GM23338 (cell line): ENCODE data around the gene S100B. TPM values are rescaled to one million over a fixed set of nuclear protein-coding genes. Genes with fewer than 3 reads are reported as not detected.

ENCODE experiments used
- ATAC-seq: fragments of 200-7000 bp; cut with Tn5 transposase; 3 replicates; pipeline ENCODE4 v1.9.1; 2020
- DNase-seq: peaks from one replicate; pipeline ENCODE4 v3.0.0-alpha.2; 2015; ENCODE audit warnings: low spot score
- H2AFZ ChIP-seq: fragments of 200-600 bp; sonication (generic); 2 replicates; pipeline ENCODE4 v1.8.0; 2016; ENCODE audit warnings: antibody characterized with exemption, mild to moderate bottlenecking, moderate library complexity
- H3F3A ChIP-seq: fragments of 200-600 bp; sonication (generic); replicated peaks from 2 replicates; pipeline ENCODE4 v1.8.0; 2017; ENCODE audit warnings: antibody characterized with exemption, mixed run types, low read depth
- H3K27ac ChIP-seq: fragments of 200-600 bp; sonication (generic); 2 replicates; pipeline ENCODE4 v1.6.1; 2016; ENCODE audit warnings: low read depth
- H3K27me3 ChIP-seq: fragments of 200-600 bp; sonication (generic); 2 replicates; pipeline ENCODE4 v1.8.0; 2016; ENCODE audit warnings: mild to moderate bottlenecking, mixed run types, moderate library complexity; ENCODE audit not compliant: insufficient read depth
- H3K36me3 ChIP-seq: fragments of 200-600 bp; sonication (generic); 2 replicates; pipeline ENCODE4 v1.8.0; 2016; ENCODE audit warnings: mild to moderate bottlenecking; ENCODE audit not compliant: insufficient read depth
- H3K4me1 ChIP-seq: fragments of 200-600 bp; sonication (generic); 2 replicates; pipeline ENCODE4 v1.8.0; 2016; ENCODE audit warnings: mild to moderate bottlenecking, moderate library complexity; ENCODE audit not compliant: insufficient read depth
- H3K4me2 ChIP-seq: fragments of 200-600 bp; sonication (generic); 2 replicates; pipeline ENCODE4 v1.7.1; 2017; ENCODE audit warnings: mixed run types
- H3K4me3 ChIP-seq: fragments of 200-600 bp; sonication (generic); 2 replicates; pipeline ENCODE4 v1.6.1; 2016; ENCODE audit warnings: mixed run types
- H3K79me2 ChIP-seq: fragments of 200-600 bp; sonication (generic); replicated peaks from 2 replicates; pipeline ENCODE4 v1.8.0; 2017; ENCODE audit warnings: mild to moderate bottlenecking; ENCODE audit not compliant: insufficient read depth
- H3K9me2 ChIP-seq: fragments of 200-600 bp; sonication (generic); 2 replicates; pipeline ENCODE4 v1.8.0; 2017; ENCODE audit not compliant: insufficient read depth
- H4K20me1 ChIP-seq: fragments of 200-600 bp; sonication (generic); replicated peaks from 2 replicates; pipeline ENCODE4 v1.8.0; 2017; ENCODE audit warnings: mild to moderate bottlenecking; ENCODE audit not compliant: insufficient read depth
- H3K27ac Mint-ChIP-seq: 2 replicates; pipeline ENCODE4 v1.8.0; 2020; ENCODE audit warnings: inconsistent platforms, mild to moderate bottlenecking, moderate library complexity, mixed read lengths
- H3K27me3 Mint-ChIP-seq: 3 replicates; pipeline ENCODE4 v1.8.0; 2022; ENCODE audit warnings: low read depth, mild to moderate bottlenecking, moderate library complexity, mixed read lengths, inconsistent platforms; ENCODE audit not compliant: insufficient read depth, poor library complexity
- H3K36me3 Mint-ChIP-seq: 3 replicates; pipeline ENCODE4 v1.8.0; 2021; ENCODE audit warnings: low read depth, mild to moderate bottlenecking, inconsistent platforms, moderate library complexity, mixed read lengths
- H3K4me1 Mint-ChIP-seq: 3 replicates; pipeline ENCODE4 v1.8.0; 2020; ENCODE audit warnings: mild to moderate bottlenecking, inconsistent platforms, mixed read lengths
- H3K4me3 Mint-ChIP-seq: 3 replicates; pipeline ENCODE4 v1.8.0; 2021; ENCODE audit warnings: moderate library complexity, mild to moderate bottlenecking, inconsistent platforms, mixed read lengths
- H3K9me3 Mint-ChIP-seq: 3 replicates; pipeline ENCODE4 v1.8.0; 2020; ENCODE audit warnings: moderate library complexity, mild to moderate bottlenecking, inconsistent platforms, mixed read lengths
- CREB1 ChIP-seq: fragments of 250-450 bp; sonication (Bioruptor Pico); IDR thresholded peaks from 2 replicates; pipeline ENCODE4 v1.5.0; 2020; ENCODE audit warnings: low read depth, mild to moderate bottlenecking, moderate library complexity
- EZH2 ChIP-seq: fragments of 200-600 bp; sonication (generic); IDR thresholded peaks from one replicate; pipeline ENCODE4 v1.8.0; 2017; ENCODE audit warnings: antibody characterized with exemption, mild to moderate bottlenecking, low read depth; ENCODE audit not compliant: unreplicated experiment
- EZH2phosphoT487 ChIP-seq: fragments of 200-600 bp; sonication (generic); IDR thresholded peaks from one replicate; pipeline ENCODE4 v1.8.1; 2018; ENCODE audit warnings: antibody characterized with exemption; ENCODE audit not compliant: unreplicated experiment
- JUNB ChIP-seq: IDR thresholded peaks from one replicate; pipeline ENCODE4 v1.6.1; 2016; ENCODE audit warnings: antibody characterized with exemption; ENCODE audit not compliant: unreplicated experiment
- NANOG ChIP-seq: IDR thresholded peaks from 2 replicates; pipeline ENCODE4 v1.6.1; 2016; ENCODE audit warnings: antibody characterized with exemption, borderline replicate concordance
- POLR2AphosphoS5 ChIP-seq: IDR thresholded peaks from 2 replicates; pipeline ENCODE4 v1.6.1; 2016; ENCODE audit warnings: antibody characterized with exemption, low read depth
- STAT1 ChIP-seq: IDR thresholded peaks from one replicate; pipeline ENCODE4 v1.6.1; 2016; ENCODE audit warnings: antibody characterized with exemption; ENCODE audit not compliant: unreplicated experiment
- ZNF114 ChIP-seq: fragments of 250-450 bp; sonication (Bioruptor Pico); IDR thresholded peaks from 2 replicates; pipeline ENCODE4 v1.5.0; 2020; ENCODE audit warnings: mild to moderate bottlenecking, moderate library complexity
- ZNF331 ChIP-seq: fragments of 250-450 bp; sonication (Bioruptor Pico); IDR thresholded peaks from 2 replicates; pipeline ENCODE4 v1.5.0; 2020; ENCODE audit warnings: low read depth, mild to moderate bottlenecking, moderate library complexity
- polyA plus RNA-seq: library from polyadenylated mRNA; unstranded; fragments of >200 nt; fragmentation: Nextera tagmentation; extraction: Ambion mirVana; gene quantifications from 2 replicates; pipeline ENCODE4 v1.2.1, GENCODE V29; 2016
- total RNA-seq: library from RNA; depleted of rRNA; stranded (reverse); fragments of >200 nt; shearing (Covaris generic); gene quantifications from 2 replicates; pipeline ENCODE4 v1.2.3, GENCODE V29; 2014
- TF ChIP-seq, protein P1 (sequence below): IDR thresholded peaks from 2 replicates; pipeline ENCODE4 v1.6.1; 2016; ENCODE audit warnings: antibody characterized with exemption
- TF ChIP-seq, protein P2 (sequence below): fragments of 250-450 bp; sonication (Bioruptor Pico); IDR thresholded peaks from 2 replicates; pipeline ENCODE4 v1.5.0; 2020; ENCODE audit warnings: mild to moderate bottlenecking, moderate library complexity
- TF ChIP-seq, protein P3 (sequence below): IDR thresholded peaks from one replicate; pipeline ENCODE4 v1.6.1; 2018; ENCODE audit warnings: antibody characterized with exemption; ENCODE audit not compliant: unreplicated experiment
- TF ChIP-seq, protein P4 (sequence below), 2 experiments: fragments of 200-600 bp in 1 of 2; sonication (generic) in 1 of 2; conservative IDR thresholded peaks; 2 replicates each; pipeline versions ENCODE4 v1.5.1 to v1.6.1; 2016 to 2017; ENCODE audit warnings: antibody characterized with exemption in 2 of 2, low read depth in 2 of 2, mild to moderate bottlenecking in 2 of 2, moderate library complexity in 1 of 2

S100B gene
- total and polyA plus RNA-seq, 2 experiments from 2014 or later = 0.97 to 1.5 TPM

DNA sequence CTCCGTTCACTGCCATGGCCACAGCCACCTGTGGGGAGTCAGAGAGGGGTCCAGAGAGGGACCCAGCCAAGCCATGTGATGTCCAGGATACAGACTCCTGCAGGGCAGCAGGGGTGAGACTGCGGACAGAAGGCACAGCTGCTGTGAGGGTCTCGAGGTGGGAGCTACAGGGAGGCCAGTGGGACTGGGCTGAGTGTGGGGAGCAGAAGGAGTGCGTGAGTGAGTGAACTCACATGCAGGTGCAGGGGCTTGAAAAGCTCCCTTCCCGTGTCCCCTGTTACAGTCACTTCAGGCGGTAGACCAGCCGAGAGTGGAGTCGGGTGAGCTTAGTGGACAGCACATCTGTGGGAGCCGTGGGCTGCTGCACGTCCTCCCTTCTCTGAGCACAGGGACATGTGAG is 42.4 kb downstream of the S100B start:
- no peak for TF ChIP-seq POLR2AphosphoS5
- TF ChIP-seq, protein P1, sequence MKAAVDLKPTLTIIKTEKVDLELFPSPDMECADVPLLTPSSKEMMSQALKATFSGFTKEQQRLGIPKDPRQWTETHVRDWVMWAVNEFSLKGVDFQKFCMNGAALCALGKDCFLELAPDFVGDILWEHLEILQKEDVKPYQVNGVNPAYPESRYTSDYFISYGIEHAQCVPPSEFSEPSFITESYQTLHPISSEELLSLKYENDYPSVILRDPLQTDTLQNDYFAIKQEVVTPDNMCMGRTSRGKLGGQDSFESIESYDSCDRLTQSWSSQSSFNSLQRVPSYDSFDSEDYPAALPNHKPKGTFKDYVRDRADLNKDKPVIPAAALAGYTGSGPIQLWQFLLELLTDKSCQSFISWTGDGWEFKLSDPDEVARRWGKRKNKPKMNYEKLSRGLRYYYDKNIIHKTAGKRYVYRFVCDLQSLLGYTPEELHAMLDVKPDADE = no peak
- TF ChIP-seq ZNF331 (CRISPR knock-in tag) = no peak
- TF ChIP-seq, protein P2, sequence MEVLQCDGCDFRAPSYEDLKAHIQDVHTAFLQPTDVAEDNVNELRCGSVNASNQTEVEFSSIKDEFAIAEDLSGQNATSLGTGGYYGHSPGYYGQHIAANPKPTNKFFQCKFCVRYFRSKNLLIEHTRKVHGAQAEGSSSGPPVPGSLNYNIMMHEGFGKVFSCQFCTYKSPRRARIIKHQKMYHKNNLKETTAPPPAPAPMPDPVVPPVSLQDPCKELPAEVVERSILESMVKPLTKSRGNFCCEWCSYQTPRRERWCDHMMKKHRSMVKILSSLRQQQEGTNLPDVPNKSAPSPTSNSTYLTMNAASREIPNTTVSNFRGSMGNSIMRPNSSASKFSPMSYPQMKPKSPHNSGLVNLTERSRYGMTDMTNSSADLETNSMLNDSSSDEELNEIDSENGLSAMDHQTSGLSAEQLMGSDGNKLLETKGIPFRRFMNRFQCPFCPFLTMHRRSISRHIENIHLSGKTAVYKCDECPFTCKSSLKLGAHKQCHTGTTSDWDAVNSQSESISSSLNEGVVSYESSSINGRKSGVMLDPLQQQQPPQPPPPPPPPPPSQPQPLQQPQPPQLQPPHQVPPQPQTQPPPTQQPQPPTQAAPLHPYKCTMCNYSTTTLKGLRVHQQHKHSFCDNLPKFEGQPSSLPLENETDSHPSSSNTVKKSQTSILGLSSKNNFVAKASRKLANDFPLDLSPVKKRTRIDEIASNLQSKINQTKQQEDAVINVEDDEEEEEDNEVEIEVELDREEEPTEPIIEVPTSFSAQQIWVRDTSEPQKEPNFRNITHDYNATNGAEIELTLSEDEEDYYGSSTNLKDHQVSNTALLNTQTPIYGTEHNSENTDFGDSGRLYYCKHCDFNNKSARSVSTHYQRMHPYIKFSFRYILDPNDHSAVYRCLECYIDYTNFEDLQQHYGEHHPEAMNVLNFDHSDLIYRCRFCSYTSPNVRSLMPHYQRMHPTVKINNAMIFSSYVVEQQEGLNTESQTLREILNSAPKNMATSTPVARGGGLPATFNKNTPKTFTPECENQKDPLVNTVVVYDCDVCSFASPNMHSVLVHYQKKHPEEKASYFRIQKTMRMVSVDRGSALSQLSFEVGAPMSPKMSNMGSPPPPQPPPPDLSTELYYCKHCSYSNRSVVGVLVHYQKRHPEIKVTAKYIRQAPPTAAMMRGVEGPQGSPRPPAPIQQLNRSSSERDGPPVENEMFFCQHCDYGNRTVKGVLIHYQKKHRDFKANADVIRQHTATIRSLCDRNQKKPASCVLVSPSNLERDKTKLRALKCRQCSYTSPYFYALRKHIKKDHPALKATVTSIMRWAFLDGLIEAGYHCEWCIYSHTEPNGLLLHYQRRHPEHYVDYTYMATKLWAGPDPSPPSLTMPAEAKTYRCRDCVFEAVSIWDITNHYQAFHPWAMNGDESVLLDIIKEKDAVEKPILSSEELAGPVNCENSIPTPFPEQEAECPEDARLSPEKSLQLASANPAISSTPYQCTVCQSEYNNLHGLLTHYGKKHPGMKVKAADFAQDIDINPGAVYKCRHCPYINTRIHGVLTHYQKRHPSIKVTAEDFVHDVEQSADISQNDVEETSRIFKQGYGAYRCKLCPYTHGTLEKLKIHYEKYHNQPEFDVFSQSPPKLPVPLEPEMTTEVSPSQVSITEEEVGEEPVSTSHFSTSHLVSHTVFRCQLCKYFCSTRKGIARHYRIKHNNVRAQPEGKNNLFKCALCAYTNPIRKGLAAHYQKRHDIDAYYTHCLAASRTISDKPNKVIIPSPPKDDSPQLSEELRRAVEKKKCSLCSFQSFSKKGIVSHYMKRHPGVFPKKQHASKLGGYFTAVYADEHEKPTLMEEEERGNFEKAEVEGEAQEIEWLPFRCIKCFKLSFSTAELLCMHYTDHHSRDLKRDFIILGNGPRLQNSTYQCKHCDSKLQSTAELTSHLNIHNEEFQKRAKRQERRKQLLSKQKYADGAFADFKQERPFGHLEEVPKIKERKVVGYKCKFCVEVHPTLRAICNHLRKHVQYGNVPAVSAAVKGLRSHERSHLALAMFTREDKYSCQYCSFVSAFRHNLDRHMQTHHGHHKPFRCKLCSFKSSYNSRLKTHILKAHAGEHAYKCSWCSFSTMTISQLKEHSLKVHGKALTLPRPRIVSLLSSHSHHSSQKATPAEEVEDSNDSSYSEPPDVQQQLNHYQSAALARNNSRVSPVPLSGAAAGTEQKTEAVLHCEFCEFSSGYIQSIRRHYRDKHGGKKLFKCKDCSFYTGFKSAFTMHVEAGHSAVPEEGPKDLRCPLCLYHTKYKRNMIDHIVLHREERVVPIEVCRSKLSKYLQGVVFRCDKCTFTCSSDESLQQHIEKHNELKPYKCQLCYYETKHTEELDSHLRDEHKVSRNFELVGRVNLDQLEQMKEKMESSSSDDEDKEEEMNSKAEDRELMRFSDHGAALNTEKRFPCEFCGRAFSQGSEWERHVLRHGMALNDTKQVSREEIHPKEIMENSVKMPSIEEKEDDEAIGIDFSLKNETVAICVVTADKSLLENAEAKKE (CRISPR knock-in tag) = no peak
- TF ChIP-seq, protein P3, sequence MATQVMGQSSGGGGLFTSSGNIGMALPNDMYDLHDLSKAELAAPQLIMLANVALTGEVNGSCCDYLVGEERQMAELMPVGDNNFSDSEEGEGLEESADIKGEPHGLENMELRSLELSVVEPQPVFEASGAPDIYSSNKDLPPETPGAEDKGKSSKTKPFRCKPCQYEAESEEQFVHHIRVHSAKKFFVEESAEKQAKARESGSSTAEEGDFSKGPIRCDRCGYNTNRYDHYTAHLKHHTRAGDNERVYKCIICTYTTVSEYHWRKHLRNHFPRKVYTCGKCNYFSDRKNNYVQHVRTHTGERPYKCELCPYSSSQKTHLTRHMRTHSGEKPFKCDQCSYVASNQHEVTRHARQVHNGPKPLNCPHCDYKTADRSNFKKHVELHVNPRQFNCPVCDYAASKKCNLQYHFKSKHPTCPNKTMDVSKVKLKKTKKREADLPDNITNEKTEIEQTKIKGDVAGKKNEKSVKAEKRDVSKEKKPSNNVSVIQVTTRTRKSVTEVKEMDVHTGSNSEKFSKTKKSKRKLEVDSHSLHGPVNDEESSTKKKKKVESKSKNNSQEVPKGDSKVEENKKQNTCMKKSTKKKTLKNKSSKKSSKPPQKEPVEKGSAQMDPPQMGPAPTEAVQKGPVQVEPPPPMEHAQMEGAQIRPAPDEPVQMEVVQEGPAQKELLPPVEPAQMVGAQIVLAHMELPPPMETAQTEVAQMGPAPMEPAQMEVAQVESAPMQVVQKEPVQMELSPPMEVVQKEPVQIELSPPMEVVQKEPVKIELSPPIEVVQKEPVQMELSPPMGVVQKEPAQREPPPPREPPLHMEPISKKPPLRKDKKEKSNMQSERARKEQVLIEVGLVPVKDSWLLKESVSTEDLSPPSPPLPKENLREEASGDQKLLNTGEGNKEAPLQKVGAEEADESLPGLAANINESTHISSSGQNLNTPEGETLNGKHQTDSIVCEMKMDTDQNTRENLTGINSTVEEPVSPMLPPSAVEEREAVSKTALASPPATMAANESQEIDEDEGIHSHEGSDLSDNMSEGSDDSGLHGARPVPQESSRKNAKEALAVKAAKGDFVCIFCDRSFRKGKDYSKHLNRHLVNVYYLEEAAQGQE = no peak
- TF ChIP-seq STAT1 = no peak
- no peak for TF ChIP-seq JUNB
- no peak for TF ChIP-seq ZNF114 (CRISPR knock-in tag)
- TF ChIP-seq CREB1 (CRISPR knock-in tag) = no peak
- no peak for TF ChIP-seq EZH2phosphoT487
- no peak for TF ChIP-seq EZH2
- TF ChIP-seq, protein P4, sequence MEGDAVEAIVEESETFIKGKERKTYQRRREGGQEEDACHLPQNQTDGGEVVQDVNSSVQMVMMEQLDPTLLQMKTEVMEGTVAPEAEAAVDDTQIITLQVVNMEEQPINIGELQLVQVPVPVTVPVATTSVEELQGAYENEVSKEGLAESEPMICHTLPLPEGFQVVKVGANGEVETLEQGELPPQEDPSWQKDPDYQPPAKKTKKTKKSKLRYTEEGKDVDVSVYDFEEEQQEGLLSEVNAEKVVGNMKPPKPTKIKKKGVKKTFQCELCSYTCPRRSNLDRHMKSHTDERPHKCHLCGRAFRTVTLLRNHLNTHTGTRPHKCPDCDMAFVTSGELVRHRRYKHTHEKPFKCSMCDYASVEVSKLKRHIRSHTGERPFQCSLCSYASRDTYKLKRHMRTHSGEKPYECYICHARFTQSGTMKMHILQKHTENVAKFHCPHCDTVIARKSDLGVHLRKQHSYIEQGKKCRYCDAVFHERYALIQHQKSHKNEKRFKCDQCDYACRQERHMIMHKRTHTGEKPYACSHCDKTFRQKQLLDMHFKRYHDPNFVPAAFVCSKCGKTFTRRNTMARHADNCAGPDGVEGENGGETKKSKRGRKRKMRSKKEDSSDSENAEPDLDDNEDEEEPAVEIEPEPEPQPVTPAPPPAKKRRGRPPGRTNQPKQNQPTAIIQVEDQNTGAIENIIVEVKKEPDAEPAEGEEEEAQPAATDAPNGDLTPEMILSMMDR (conservative IDR thresholded peaks at IDR 0.05; ENCODE audit: low read depth in 2 of 2) = no peak
- TF ChIP-seq NANOG = no peak
- no peaks in the 10 kb centered on the region for H3K36me3 ChIP-seq

More for the DNA sequence above, 42.4 kb downstream of the S100B start:
- Mint-ChIP-seq H3K27ac (no peak overlapping the region; the same call in 1 of the 2 replicates), H3K4me1 (no peaks in the 10 kb centered on the region; the same call in 2 of the 3 replicates), H3K4me3 (no peak overlapping the region), H3K27me3 (peaks cover 7% of the 10 kb centered on the region), H3K36me3 (peaks cover 20% of the 10 kb centered on the region), H3K9me3 (no peaks in the 10 kb centered on the region)
- ATAC-seq (no peak), DNase-seq (no peak)
- H3K4me3 ChIP-seq = no peak overlapping the region
- H3K27me3 ChIP-seq = no peaks in the 10 kb centered on the region
- H2AFZ ChIP-seq = no peak overlapping the region
- no peaks in the 10 kb centered on the region; the same call in 1 of the 2 replicates for H4K20me1 ChIP-seq
- no peaks in the 10 kb centered on the region for H3F3A ChIP-seq
- H3K27ac ChIP-seq = no peak overlapping the region
- H3K4me1 ChIP-seq = no peaks in the 10 kb centered on the region
- H3K4me2 ChIP-seq = no peak overlapping the region
- no peaks in the 10 kb centered on the region for H3K79me2 ChIP-seq
- H3K9me2 ChIP-seq = no peaks in the 10 kb centered on the region
